HG02588 (cell line): ENCODE data around the gene RXRG.

Source experiments
- ATAC-seq: cut with Tn5 transposase; IDR thresholded peaks from one replicate; pipeline ENCODE4 v1.9.1; 2021; ENCODE audit warnings: mild to moderate bottlenecking, moderate library complexity; ENCODE audit not compliant: unreplicated experiment

The RXRG gene

DNA sequence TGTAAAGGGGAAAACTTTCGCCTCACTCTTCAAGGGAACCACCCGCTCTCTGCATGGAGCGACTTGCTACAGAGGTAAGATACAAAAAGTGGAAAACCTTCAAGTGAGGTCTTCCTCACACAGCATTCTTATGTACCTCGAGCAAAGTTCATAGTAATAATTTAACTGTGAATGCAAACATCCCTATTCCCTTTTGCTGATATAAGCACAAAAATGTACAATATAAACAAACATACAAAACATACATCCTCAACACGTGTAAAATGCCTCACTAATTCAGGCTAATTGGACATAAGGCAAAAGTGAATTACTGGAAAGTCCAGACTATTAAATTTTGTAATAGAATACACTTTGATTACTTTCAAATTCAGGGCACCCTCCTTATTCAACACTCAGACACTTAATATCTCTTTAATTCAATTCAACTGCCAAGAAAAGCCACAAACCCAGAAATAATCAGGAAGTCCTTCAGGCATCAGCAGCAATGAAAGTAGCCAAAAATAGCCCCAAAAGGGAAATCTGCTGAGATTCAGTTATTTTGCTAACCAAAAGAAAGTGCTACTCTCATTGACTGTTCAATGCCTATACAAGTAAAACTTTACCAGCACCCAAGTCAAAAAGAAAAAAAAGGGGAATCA, 73.2 kb downstream of the RXRG start:
- ATAC-seq, result no peak

DNA sequence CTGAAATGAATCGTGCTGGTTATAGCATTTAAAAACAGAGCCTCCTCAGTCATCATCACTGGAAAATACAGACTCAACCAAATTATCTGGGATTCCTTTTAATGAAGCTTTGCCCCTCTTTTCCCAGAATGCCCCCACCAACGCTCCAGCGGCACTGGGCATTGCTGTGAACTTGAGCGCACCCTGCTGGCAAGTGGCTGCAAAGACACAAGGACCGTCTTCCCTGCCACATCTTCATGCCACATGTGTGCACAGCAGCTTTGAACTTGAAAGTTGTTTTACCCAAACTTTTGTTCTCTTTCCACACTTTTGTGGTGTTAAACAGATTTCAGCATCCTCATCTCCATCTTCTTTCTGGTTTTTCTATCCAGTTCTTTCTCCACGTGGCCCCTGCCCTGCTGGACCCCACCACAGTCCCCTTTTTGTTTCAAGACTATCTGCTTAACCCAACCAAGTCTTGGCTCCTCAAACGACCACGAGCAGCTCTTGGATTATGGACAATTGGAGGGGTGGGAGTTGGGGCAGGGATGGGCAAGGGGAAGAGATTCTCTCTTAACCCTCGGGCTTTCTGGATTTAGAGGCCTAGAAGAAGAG, 75.6 kb downstream of the RXRG start:
- peak; percentile 63 for ATAC-seq

DNA sequence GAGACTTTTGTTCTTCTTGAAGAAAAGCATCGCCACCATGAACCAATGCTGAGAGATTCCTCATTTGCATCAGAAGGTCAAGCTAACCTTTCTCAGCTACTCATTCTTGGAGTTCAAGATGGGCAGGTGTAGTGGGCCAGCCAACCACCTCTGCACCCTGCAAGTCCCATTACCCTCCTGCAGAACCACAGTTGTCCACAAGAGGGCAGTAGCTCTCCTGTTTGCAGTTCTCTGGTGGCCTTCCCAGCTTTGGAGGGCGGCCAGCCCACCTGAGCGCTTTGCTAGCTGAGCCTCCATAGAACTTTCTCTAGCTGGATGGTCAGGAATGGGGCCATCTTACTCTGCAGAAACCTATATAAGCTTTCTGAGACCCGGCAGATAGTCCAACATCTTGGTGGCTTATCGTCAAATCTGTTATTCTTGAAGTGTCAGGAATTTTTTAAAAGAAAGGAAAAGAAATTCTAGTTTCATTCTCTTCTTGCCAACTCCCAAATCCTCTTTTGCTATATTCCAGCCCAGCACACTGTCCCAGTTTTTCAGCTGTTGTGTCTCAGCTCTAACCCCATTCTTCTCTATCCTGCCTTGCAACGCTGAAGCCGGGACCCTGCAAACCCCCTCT, 77.4 kb downstream of the RXRG start:
- ATAC-seq, result peak; percentile 70

DNA sequence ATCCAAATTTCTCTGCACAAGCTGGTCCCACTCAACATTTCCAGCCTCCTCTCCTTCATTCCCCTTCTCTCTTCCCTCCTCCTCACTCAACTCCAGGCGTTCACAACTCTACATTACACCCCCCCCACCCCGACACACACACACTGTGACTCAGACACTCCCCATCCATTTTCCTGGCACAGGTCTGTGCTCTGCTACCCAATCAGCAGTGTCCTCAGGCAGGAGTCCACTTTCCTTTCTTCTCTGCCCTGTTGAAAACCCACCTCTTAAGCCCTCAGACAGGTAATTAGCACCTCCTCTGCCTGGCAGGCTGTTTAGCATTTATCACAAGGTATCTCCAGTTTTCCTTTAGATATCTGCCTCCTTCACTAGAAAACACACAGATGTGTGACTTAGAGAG, 79.6 kb downstream of the RXRG start:
- ATAC-seq, result no peak

DNA sequence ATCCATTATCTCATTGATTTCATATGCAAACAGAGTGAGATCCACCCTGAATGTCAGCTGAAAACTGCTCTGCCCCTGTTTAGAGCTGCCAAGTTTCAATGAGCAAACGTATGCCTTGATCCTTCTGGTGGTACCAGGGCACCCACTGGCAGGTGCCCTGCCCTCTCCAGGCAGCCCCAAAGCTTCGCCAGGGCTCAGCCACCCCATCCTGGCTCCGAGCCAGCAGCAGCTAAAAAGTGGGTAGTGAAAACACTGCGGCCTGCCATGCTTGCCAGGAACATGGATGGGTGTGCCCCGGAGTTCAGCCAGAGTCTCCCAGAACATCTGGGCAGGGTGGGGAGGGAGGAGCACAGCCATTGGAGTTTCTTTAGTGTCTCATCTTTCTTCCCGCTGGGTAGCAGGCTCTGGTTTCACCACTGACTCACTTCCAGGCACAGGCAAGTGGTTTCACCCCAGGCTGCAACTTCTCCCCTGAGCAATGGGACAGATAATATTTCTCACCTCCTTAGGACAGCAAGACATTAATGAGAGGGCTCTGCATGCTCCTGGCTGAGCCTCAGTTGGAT, 80.3 kb downstream of the RXRG start:
- ATAC-seq, result no peak

DNA sequence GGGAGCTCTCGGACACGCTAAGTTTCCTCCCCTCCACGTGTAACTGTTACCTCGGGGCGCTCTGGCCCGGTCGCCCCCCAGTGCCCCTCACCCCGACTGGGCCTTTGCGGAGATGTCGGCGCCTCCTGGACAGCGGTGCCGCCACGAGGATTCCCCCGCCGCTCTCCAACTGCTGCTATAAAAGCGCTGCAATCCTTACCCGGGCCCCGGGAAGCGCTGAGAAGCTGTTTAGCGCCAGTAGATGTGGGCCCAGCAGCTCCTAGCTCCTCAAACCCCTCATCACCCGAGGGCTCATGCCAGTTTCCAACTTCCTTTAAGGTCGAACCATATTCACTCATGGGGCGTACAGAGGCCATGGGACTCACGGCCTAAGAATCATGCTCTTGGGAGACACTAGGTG, 88.0 kb downstream of the RXRG start:
- no peak for ATAC-seq

DNA sequence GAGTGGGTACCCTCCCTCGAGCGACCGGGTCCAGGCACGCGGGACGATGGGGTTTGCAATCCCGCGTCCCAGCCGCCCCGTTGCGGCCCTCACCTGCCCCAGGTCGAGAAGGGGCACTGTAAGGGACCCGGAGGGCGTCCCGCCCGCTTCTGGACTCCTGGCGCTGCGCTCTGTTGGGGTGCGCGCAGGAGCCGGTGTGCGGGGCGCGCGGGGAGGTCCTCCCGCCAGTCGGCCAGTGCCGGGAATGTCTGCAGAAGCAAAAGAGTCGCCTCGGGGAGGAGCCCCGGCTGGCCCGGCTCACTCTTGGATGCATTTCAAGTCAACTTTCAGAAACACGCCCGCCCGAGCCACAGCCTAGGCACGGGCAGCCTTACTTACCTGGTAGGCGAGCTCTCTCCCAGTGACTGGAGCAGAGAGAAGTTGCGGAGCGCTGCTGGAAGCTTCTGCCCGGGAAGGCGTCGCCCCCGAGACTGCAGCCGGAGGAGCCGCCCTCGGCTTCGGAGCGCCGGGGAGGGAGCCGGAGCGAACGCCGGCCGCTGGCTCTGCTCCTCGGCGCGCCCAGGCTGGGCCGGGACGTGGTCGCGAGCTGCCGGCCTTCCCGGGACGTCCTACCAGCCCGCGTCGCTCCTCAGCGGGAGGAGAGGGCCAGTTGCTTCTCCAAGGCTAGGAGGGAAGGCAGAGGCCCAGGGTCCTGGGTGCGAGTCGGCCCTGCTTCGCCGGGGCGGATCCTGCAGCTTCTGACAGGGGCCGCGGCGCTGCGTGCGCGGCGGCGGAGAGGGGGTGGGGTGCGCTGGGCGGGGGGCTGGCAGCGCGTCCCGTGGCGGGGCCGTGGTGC, 88.7 kb downstream of the RXRG start, which contains the start of gene LMX1A:
TSS of gene LMX1A (minus strand) at position 739 of the 835 bp plus-strand sequence. CDS start 1,156 bp downstream, outside the sequence.
- ATAC-seq, result no peak

DNA sequence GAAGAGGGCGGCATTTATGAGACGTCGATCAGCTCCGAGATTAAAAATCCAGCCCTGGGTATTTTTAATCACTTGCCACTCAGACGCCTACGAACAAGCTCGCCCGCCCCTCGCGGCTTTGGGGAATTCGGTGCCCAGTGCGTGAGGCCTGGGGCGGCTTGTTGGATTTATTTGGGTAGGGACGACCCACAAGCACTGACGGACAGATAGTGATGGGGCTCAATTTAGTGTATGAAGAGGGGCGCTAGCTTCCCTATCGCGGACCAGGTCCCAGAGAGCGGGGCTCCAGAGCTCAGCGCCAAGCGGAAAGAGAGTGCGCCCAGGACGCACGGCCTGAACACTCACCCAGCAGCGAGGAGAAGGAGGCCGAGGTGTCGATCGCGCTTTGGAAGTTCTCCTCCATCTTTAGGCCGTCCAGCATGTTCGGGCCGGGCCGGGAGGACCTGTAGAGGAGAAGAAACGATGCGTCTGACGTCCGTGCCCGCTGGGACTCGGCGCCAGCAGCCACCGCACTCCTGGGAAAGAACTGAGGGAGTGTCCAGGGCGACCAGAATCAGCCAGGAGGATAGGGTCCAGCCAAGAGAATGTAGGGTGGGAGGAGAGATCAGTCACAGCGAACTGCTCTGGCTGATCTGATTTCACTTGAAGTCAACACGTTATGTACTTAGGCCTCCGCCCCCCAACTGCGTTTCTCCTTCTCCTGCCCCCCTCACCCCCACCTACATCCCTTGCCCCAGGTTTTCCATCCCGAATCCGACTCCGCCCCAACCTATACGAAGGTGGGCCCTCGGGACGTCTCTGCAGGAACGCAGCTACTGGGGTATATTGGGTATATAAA, 89.6 kb downstream of the RXRG start:
- ATAC-seq, result no peak

DNA sequence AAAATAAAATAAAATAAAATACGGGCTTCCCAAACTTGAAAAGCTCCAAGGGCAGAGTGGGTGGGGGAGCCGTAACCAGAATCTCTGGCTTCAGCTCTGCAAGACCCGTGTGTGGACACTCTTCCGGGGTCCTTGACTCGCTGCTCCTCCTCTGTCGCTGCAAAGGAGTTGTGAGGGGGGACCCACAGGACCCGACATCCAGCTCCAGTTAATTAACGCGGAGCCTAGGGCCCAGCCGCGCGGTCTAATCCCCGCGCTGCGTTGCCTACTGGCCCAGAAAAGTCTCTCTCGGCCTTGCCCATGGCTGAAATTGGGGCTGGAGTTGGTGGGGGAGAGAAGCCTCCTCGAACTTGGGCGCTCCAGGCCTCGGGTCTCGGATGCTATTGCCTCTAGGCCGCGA, 90.2 kb downstream of the RXRG start:
- ATAC-seq, result no peak

DNA sequence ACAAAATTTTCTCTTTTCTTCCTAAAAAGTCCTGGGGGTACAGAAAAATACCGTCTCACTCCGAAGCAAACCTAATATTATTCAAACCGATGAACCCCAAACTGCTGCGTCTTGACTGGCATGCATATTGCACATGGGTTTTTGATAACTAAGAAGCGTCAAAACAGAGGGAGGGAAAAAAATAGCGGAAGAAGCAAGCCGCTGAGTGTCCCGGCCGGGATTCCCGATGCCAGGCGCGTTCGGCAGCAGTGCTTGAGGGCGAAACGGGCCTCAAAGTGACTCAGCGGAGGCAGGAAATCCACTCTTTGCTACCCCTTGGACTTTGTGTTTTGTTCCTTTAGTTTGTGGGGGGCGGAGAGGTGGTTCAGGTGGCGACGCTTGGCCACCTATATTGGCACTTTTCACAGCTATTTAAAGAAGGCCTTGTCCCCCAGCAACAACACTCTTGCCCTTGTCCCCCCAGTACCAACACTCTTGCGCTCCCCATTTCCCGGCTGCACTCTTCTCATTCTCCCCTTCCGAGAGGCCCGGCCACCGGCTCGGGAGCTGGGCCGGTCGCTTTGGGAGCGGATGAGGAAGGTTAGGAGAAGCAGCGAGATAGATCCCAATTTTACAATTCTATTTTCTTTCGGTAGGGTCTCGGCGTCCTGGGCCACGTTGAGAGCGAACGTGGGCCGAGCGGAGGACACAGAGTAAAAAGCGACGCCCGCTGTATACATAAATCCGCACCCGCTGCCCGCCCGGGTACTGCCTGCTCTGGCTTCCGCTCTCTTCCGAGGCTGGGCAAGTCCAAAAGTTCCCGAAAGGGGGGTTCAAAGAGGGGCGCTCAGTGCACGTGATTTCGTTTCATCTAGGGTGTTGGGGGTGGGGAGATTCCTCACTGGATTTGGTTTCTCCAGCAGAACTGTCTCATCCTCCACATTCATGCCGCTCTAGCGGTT, 90.9 kb downstream of the RXRG start:
- no peak for ATAC-seq

DNA sequence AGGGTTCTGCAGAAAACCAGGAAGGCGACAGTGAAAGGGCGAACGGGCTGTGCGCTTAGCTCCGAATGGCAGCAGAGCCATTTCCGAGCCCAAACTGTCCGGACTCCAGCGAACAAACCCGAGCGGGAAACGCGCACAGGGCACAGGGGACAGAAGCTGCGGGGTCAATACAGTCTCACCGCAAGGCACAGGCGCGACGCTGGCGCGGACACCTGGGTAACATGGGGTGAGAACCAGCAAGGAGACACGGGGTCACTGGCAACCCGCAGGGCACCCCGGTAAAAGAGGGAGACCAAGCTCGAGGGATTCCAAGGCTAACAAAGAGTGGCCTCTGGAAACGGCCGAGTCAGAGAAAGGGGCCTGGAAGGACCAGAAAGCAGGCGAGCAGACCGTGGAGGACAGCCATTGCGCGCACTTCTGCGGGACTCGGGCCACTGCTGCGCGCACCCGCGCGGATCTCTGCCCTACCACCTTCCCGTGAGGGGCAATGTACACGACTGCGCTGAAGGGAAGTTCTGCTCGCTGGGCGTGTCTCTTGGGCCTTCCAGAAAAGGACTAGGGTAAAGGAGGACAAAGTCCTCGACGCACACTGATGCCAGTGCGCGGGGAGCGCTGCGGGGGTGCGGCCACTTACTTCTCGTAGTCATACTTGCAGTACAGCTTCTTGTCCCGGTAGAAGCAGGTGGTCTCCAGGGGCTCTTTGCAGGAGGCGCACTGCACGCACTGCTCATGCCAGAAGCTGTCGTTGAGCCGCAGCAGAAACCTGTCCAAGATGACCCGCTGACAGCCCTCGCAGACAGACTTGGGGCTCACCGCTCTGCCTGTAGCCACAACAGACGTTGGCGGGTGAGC, 92.3 kb downstream of the RXRG start:
- no peak for ATAC-seq

DNA sequence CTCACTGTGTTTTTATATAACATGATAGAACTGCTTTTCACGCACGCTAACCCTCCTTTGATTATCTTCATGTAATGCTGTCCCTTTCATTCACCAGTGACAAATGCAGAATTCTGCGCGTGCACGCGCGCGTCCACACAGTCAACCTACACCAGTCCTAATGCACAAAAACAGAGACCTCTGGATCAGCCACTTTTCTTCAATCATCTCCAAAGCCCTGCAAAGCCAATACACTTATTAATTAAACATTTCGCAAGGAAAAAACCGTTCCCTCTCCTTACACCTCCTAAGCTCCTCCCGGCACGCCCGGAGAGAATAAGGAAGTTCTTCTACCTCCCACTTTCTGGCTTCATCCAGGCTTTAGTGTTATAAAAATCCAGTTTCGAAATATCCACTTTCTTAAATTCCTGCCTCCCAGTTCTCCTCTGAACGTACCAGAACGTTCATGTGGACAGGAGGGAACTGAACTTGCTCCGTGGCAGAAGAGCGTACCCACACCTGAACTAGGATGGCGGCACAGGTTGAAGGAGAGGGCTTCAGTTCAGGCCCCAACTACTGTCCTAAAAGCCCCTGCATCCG, 93.0 kb downstream of the RXRG start:
- no peak for ATAC-seq
